ENCODE data around the gene GLTP. TPM values are rescaled to one million over a fixed set of nuclear protein-coding genes. Genes with fewer than 3 reads are reported as not detected.
"Not testable (repeated sequence)": the region's sequence is repeated elsewhere in the genome, so short reads cannot be mapped to it uniquely, and the experiment has no call there.

GLTP gene
- total RNA-seq, 1 experiment from 2014 or later = 15.5 TPM

DNA sequence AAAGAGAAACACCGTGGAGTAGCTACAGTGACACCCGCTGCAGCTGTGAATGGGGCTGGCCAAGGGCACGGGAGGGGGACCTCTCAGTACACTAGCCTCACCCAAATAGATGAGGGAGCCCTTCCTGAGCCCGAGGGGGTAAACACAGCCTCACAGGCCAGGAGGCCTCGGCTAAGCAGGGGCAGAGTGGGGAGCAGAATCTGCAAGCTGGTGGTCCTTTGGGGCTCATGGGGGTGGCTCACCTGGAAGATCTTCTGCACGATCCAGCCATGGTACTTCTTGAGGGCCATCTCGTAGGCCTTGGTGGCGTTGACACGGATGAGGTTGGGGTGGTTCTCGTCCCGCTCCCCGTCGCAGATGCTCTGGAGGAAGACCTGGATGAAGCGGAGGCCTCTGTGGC, 25.0 kb downstream of the GLTP start:
- H3K9ac ChIP-seq (ENCODE audit: extremely low read depth, insufficient read length, low read length) = no peak overlapping the region
- no peak overlapping the region for H3K4ac ChIP-seq (ENCODE audit: low read depth, low read length)
- no peaks in the 10 kb centered on the region for H3K9me3 Mint-ChIP-seq
- no peaks in the 10 kb centered on the region for H3K9me3 ChIP-seq (ENCODE audit: control insufficient read depth, low read depth, low read length)
- H4K91ac ChIP-seq (ENCODE audit: insufficient read length, low read depth, low read length) = no peak overlapping the region
- H3K79me1 ChIP-seq (ENCODE audit: insufficient read depth, low read depth, low read length, poor library complexity, severe bottlenecking) = no peaks in the 10 kb centered on the region
- H3K14ac ChIP-seq (ENCODE audit: insufficient read depth, low read length) = no peak overlapping the region
- H3K27me3 Mint-ChIP-seq (ENCODE audit: low read depth) = no peaks in the 10 kb centered on the region
- H4K5ac ChIP-seq (ENCODE audit: insufficient read length, low read depth, low read length) = no peak overlapping the region
- no peak for DNase-seq
- peaks cover 3 to 10% (median 6%) of the 10 kb centered on the region in 3 experiments; a peak in 5 of 7 replicates for H3K36me3 Mint-ChIP-seq (ENCODE audit: insufficient read depth in 1 of 3, low read depth in 3 of 3)
- H2BK15ac ChIP-seq (ENCODE audit: low read depth, low read length) = no peak overlapping the region
- no peaks in the 10 kb centered on the region for H3K4me1 Mint-ChIP-seq
- H4K20me1 ChIP-seq (ENCODE audit: control insufficient read depth, insufficient read depth, insufficient read length) = no peaks in the 10 kb centered on the region
- no peaks in the 10 kb centered on the region for H3K27me3 ChIP-seq (ENCODE audit: insufficient read depth, low read length)
- no peaks in the 10 kb centered on the region for H3K23me2 ChIP-seq (ENCODE audit: insufficient read length, low read depth, low read length, poor library complexity, severe bottlenecking)
- H3K27ac Mint-ChIP-seq = no peak overlapping the region; a peak in 1 of 7 replicates
- H3K18ac ChIP-seq (ENCODE audit: insufficient read length, low read depth, low read length) = no peak overlapping the region
- H3K4me1 ChIP-seq (ENCODE audit: insufficient read depth, low read length) = no peaks in the 10 kb centered on the region
- WGBS (ENCODE audit: extremely low coverage, insufficient read length, low lambda C conversion rate) = no CpG with 5 or more reads among the region's 14 CpGs
- H2AFZ ChIP-seq (ENCODE audit: low read length) = no peak overlapping the region
- H3K27ac ChIP-seq (ENCODE audit: insufficient read length, low read depth, low read length) = no peak overlapping the region
- no peak overlapping the region for H2BK120ac ChIP-seq (ENCODE audit: low read depth, low read length, poor library complexity, severe bottlenecking)
- no peak overlapping the region for H3K56ac ChIP-seq (ENCODE audit: insufficient read length, low read depth, low read length)
- no peak overlapping the region for H4K8ac ChIP-seq (replicated peaks; ENCODE audit: insufficient read length, low read depth, low read length)
- no peak overlapping the region for H3K4me2 ChIP-seq (ENCODE audit: insufficient read depth, insufficient read length, low read length)
- no peak overlapping the region for H3K4me3 Mint-ChIP-seq
- H2BK5ac ChIP-seq (ENCODE audit: insufficient read length, low read length) = no peak overlapping the region
- no peak overlapping the region for H2BK12ac ChIP-seq (ENCODE audit: insufficient read length, low read depth, low read length)
- H2AK5ac ChIP-seq (ENCODE audit: insufficient read length, low read length) = no peak overlapping the region
- H3K23ac ChIP-seq (ENCODE audit: insufficient read length, low read depth, low read length) = no peak overlapping the region
- no peaks in the 10 kb centered on the region for H3K79me2 ChIP-seq (ENCODE audit: insufficient read depth, low read length)
- TF ChIP-seq CTCF (conservative IDR thresholded peaks at IDR 0.05) = no peak
- no peak overlapping the region for H2BK20ac ChIP-seq (ENCODE audit: low read depth, low read length, poor library complexity, severe bottlenecking)
- no peak overlapping the region for H3T11ph ChIP-seq (ENCODE audit: low read length)

DNA sequence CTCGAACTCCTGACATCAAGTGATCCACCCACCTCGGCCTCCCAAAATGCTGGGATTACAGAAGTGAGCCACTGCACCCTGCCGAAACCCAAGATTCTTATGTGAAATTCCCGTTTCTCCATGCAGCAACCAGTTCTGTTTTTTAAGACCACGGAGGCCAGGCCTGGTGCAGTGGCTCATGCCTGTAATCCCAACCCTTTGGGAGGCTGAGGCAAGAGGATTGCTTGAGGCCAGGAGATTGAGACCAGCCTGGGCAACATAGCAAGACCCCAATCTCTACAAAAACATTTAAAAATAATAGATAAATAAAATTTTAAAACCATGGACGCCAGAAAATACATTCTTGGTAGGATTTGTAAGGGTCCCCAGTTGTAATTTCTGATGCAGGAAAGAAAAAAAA, 29.8 kb downstream of the GLTP start:
- not testable (repeated sequence) for H3K4ac ChIP-seq (ENCODE audit: low read depth, low read length); H3K23ac ChIP-seq (ENCODE audit: insufficient read length, low read depth, low read length); H3K9me3 ChIP-seq (ENCODE audit: control insufficient read depth, low read depth, low read length); H3K27ac Mint-ChIP-seq; H3K9me3 Mint-ChIP-seq; H3K4me1 Mint-ChIP-seq; H4K5ac ChIP-seq (ENCODE audit: insufficient read length, low read depth, low read length); H3K4me3 Mint-ChIP-seq; H2BK15ac ChIP-seq (ENCODE audit: low read depth, low read length); H3K79me2 ChIP-seq (ENCODE audit: insufficient read depth, low read length); H3K4me1 ChIP-seq (ENCODE audit: insufficient read depth, low read length); H4K20me1 ChIP-seq (ENCODE audit: control insufficient read depth, insufficient read depth, insufficient read length); H3K27ac ChIP-seq (ENCODE audit: insufficient read length, low read depth, low read length); H2BK120ac ChIP-seq (ENCODE audit: low read depth, low read length, poor library complexity, severe bottlenecking); DNase-seq; H3K79me1 ChIP-seq (ENCODE audit: insufficient read depth, low read depth, low read length, poor library complexity, severe bottlenecking); H2BK5ac ChIP-seq (ENCODE audit: insufficient read length, low read length); H3K14ac ChIP-seq (ENCODE audit: insufficient read depth, low read length); H2AK5ac ChIP-seq (ENCODE audit: insufficient read length, low read length); H3K27me3 ChIP-seq (ENCODE audit: insufficient read depth, low read length); H2BK20ac ChIP-seq (ENCODE audit: low read depth, low read length, poor library complexity, severe bottlenecking); H3K27me3 Mint-ChIP-seq (ENCODE audit: low read depth); H3K18ac ChIP-seq (ENCODE audit: insufficient read length, low read depth, low read length); H2BK12ac ChIP-seq (ENCODE audit: insufficient read length, low read depth, low read length); H3K23me2 ChIP-seq (ENCODE audit: insufficient read length, low read depth, low read length, poor library complexity, severe bottlenecking); H2AFZ ChIP-seq (ENCODE audit: low read length); H3T11ph ChIP-seq (ENCODE audit: low read length); H3K9ac ChIP-seq (ENCODE audit: extremely low read depth, insufficient read length, low read length); H4K91ac ChIP-seq (ENCODE audit: insufficient read length, low read depth, low read length); H4K8ac ChIP-seq (replicated peaks; ENCODE audit: insufficient read length, low read depth, low read length); H3K4me2 ChIP-seq (ENCODE audit: insufficient read depth, insufficient read length, low read length); H3K36me3 Mint-ChIP-seq (ENCODE audit: insufficient read depth in 1 of 3, low read depth in 3 of 3); H3K56ac ChIP-seq (ENCODE audit: insufficient read length, low read depth, low read length)
- no CpG with 5 or more reads among the region's 6 CpGs for WGBS (ENCODE audit: extremely low coverage, insufficient read length, low lambda C conversion rate)

Data from H9 (cell line).